ENCODE results near the gene MBD6.

Gene MBD6

GRCh38 chr12:57520053-57520818, 2.4 kb upstream of the MBD6 start, which contains the start of gene DDIT3:
DDIT3 (minus strand) TSS chr12:57520514; CDS start chr12:57517406, 3,108 bp downstream.
- no peak for TF ChIP-seq CTCF (IDR thresholded peaks at IDR 0.05; ENCODE audit: low read depth, low read length, missing control alignments)
- peak within 1 kb of the TSS; percentile 69 for H3K4me3 ChIP-seq (replicated peaks; ENCODE audit: low read depth, low read length)
- peak; percentile 90 for DNase-seq (ENCODE audit: extremely low read depth, low read depth)

- no peak for DNase-seq (ENCODE audit: extremely low read depth, low read depth)
- H3K4me3 ChIP-seq (replicated peaks; ENCODE audit: low read depth, low read length), result peak overlapping the region; percentile 67
- TF ChIP-seq CTCF (IDR thresholded peaks at IDR 0.05; ENCODE audit: low read depth, low read length, missing control alignments), result no peak
These were observed 1.1 kb upstream of the MBD6 start for GRCh38 chr12:57521525-57522010.

GRCh38 chr12:57522887-57523705, 472 bp downstream of the MBD6 start:
- no peak for DNase-seq (ENCODE audit: extremely low read depth, low read depth)
- H3K4me3 ChIP-seq (replicated peaks; ENCODE audit: low read depth, low read length), result peak overlapping the region; percentile 67
- TF ChIP-seq CTCF (IDR thresholded peaks at IDR 0.05; ENCODE audit: low read depth, low read length, missing control alignments), result no peak

- peak overlapping the region; percentile 67 for H3K4me3 ChIP-seq (replicated peaks; ENCODE audit: low read depth, low read length)
- no peak for TF ChIP-seq CTCF (IDR thresholded peaks at IDR 0.05; ENCODE audit: low read depth, low read length, missing control alignments)
- DNase-seq (ENCODE audit: extremely low read depth, low read depth), result no peak
These were observed 1.3 kb downstream of the MBD6 start for GRCh38 chr12:57523706-57524614.

GRCh38 chr12:57524814-57525614, 2.4 kb downstream of the MBD6 start:
- H3K4me3 ChIP-seq (replicated peaks; ENCODE audit: low read depth, low read length), result peak overlapping the region; percentile 67
- no peak for DNase-seq (ENCODE audit: extremely low read depth, low read depth)

More at GRCh38 chr12:57524814-57525614, 2.4 kb downstream of the MBD6 start:
- TF ChIP-seq CTCF (IDR thresholded peaks at IDR 0.05; ENCODE audit: low read depth, low read length, missing control alignments), result no peak

All from HFF-Myc (cell line).